Gastrocnemius medialis (tissue), 4 donors: Measurements from ENCODE around the gene AAK1. TPM values are rescaled to one million over a fixed set of nuclear protein-coding genes. Genes with fewer than 3 reads are reported as not detected.

Experiments
- ATAC-seq, 2 donors: fragments of 150-250 bp; one replicate each; pipeline ENCODE4 v1.9.1; 2016
- DNase-seq, 2 donors: peaks; one replicate each; pipeline ENCODE4 v3.0.0-alpha.2; 2019
- H3K27ac ChIP-seq, 4 donors: fragments of 200-600 bp; sonication (generic); 1 replicate in 1 of 4; 2 replicates in 3 of 4; pipeline ENCODE4 v1.5.1; 2016 to 2018; ENCODE audit warnings: mild to moderate bottlenecking in 2 of 4, moderate library complexity in 1 of 4
- H3K27me3 ChIP-seq, 3 donors: fragments of 200-600 bp; sonication (generic) in 2 of 3; 1 replicate in 1 of 3; 2 replicates in 2 of 3; pipeline versions ENCODE4 v1.5.1 to v1.6.0; 2016 to 2019; ENCODE audit warnings: mild to moderate bottlenecking in 1 of 3, moderate library complexity in 1 of 3
- H3K36me3 ChIP-seq, 2 donors: fragments of 200-600 bp; sonication (generic) in 1 of 2; one replicate each; pipeline ENCODE4 v1.5.1; 2017 to 2018
- H3K4me1 ChIP-seq, 2 donors: fragments of 200-600 bp; sonication (generic) in 1 of 2; one replicate each; pipeline ENCODE4 v1.5.1; 2016 to 2017; ENCODE audit warnings: mild to moderate bottlenecking in 2 of 2
- H3K4me3 ChIP-seq, 4 donors: fragments of 200-600 bp; sonication (generic) in 3 of 4; 1 replicate in 1 of 4; 2 replicates in 3 of 4; pipeline ENCODE4 v1.5.1; 2016 to 2019; ENCODE audit warnings: mild to moderate bottlenecking in 2 of 4
- H3K9me3 ChIP-seq, 3 donors: fragments of 200-600 bp; sonication (generic) in 2 of 3; 1 replicate in 1 of 3; 2 replicates in 2 of 3; pipeline ENCODE4 v1.5.1; 2016 to 2019
- CTCF ChIP-seq, 5 experiments: fragments of 450-650 bp in 3 of 5; fragments of 200-600 bp in 2 of 5; sonication (generic) in 2 of 5; IDR thresholded peaks in 4 of 5; conservative IDR thresholded peaks in 1 of 5; 1 replicate in 4 of 5; 2 replicates in 1 of 5; pipeline ENCODE4 v1.5.1; 2016 to 2019; ENCODE audit warnings: antibody characterized with exemption in 5 of 5, mild to moderate bottlenecking in 3 of 5, moderate library complexity in 3 of 5
- POLR2A ChIP-seq, 2 donors: fragments of 450-650 bp; IDR thresholded peaks; one replicate each; pipeline ENCODE4 v1.6.1; 2017; ENCODE audit warnings: antibody characterized with exemption in 2 of 2, mild to moderate bottlenecking in 2 of 2, moderate library complexity in 2 of 2
- in situ Hi-C, 4 donors: fragments of 200-750 bp; cut with MboI; loops; one replicate each; pipeline versions ENCODE4 v1.15.0 to v1.8.0; 2017; ENCODE audit warnings: low sequenced_read_pairs in 4 of 4
- intact Hi-C: fragments of 100-400 bp; cut with DNase I; formaldehyde crosslinking; loops from one replicate; pipeline ENCODE4 v1.15.1; 2023; ENCODE audit warnings: low total_unique reads
- total RNA-seq, 4 donors: library from RNA; depleted of rRNA; stranded (reverse); fragments of >200 nt; gene quantifications; one replicate each; pipeline versions ENCODE4 v1.1.0 to v1.2.3, GENCODE V29; 2016

Gene AAK1
- total RNA-seq, 4 donors from 2014 or later, result 30.0 to 47.3 (median 39.1) TPM

- Histone ChIP-seq H3K4me1 (no peaks in the 10 kb centered on the region), H3K27ac (no peak overlapping the region), H3K4me3 (no peak overlapping the region), H3K36me3 (peaks cover 3 to 49% of the 10 kb centered on the region in 2 donors), H3K27me3 (no peaks in the 10 kb centered on the region), H3K9me3 (no peaks in the 10 kb centered on the region)
- ATAC-seq, result no peak
- in situ Hi-C loops (no loop called here), intact Hi-C loops (no loop called here)
- TF ChIP-seq POLR2A (IDR thresholded peaks at IDR 0.05) (no peak), CTCF (IDR thresholded peaks at IDR 0.05 in 4 of 5, conservative IDR thresholded peaks at IDR 0.05 in 1 of 5) (no peak)
- DNase-seq, result no peak
Observed at GRCh38 chr2:69501301-69501700, 142.2 kb downstream of the AAK1 start.

- intact Hi-C loops (no loop called here), in situ Hi-C loops (no loop called here)
- no peaks in the 10 kb centered on the region for H3K4me1 ChIP-seq
- ATAC-seq (no peak), DNase-seq (no peak)
- no peaks in the 10 kb centered on the region for H3K9me3 ChIP-seq
- H3K27ac ChIP-seq, result no peak overlapping the region
- TF ChIP-seq POLR2A (IDR thresholded peaks at IDR 0.05), result no peak
- no peak for TF ChIP-seq CTCF (IDR thresholded peaks at IDR 0.05 in 4 of 5, conservative IDR thresholded peaks at IDR 0.05 in 1 of 5)
- peaks cover 0 to 39% of the 10 kb centered on the region in 2 donors for H3K36me3 ChIP-seq
- no peak overlapping the region for H3K4me3 ChIP-seq
- H3K27me3 ChIP-seq, result no peaks in the 10 kb centered on the region
Observed at GRCh38 chr2:69499966-69500365, 143.6 kb downstream of the AAK1 start.

- Histone ChIP-seq H3K36me3 (peaks cover 0 to 37% of the 10 kb centered on the region in 2 donors), H3K9me3 (no peaks in the 10 kb centered on the region), H3K4me1 (no peaks in the 10 kb centered on the region), H3K27me3 (no peaks in the 10 kb centered on the region), H3K4me3 (no peak overlapping the region), H3K27ac (no peak overlapping the region)
- DNase-seq (no peak), ATAC-seq (no peak)
- TF ChIP-seq CTCF (IDR thresholded peaks at IDR 0.05 in 4 of 5, conservative IDR thresholded peaks at IDR 0.05 in 1 of 5) (no peak), POLR2A (IDR thresholded peaks at IDR 0.05) (no peak)
- in situ Hi-C loops (no loop called here), intact Hi-C loops (no loop called here)
Observed at GRCh38 chr2:69499242-69499641, 144.3 kb downstream of the AAK1 start.

GRCh38 chr2:69495861-69496260 is 147.7 kb downstream of the AAK1 start:
- no peak overlapping the region for H3K4me3 ChIP-seq
- H3K27me3 ChIP-seq, result no peaks in the 10 kb centered on the region
- no peak for TF ChIP-seq CTCF (IDR thresholded peaks at IDR 0.05 in 4 of 5, conservative IDR thresholded peaks at IDR 0.05 in 1 of 5)
- TF ChIP-seq POLR2A (IDR thresholded peaks at IDR 0.05), result no peak
- DNase-seq (no peak), ATAC-seq (no peak)
- in situ Hi-C loops (no loop called here), intact Hi-C loops (no loop called here)
- H3K9me3 ChIP-seq, result no peaks in the 10 kb centered on the region
- no peaks in the 10 kb centered on the region for H3K4me1 ChIP-seq
- peaks cover 0 to 16% of the 10 kb centered on the region in 2 donors for H3K36me3 ChIP-seq
- H3K27ac ChIP-seq, result no peak overlapping the region

GRCh38 chr2:69495008-69495407 is 148.5 kb downstream of the AAK1 start:
- Histone ChIP-seq H3K36me3 (peaks cover 0 to 16% of the 10 kb centered on the region in 2 donors), H3K4me3 (no peak overlapping the region), H3K27me3 (no peaks in the 10 kb centered on the region), H3K27ac (no peak overlapping the region), H3K9me3 (no peaks in the 10 kb centered on the region), H3K4me1 (no peaks in the 10 kb centered on the region)
- ATAC-seq, result no peak
- in situ Hi-C loops, result no loop called here
- TF ChIP-seq POLR2A (IDR thresholded peaks at IDR 0.05) (no peak), CTCF (IDR thresholded peaks at IDR 0.05 in 4 of 5, conservative IDR thresholded peaks at IDR 0.05 in 1 of 5) (no peak)
- intact Hi-C loops, result no loop called here
- no peak for DNase-seq
